Frontal cortex (tissue), 1 donor: ENCODE results near the gene PUS10. TPM values are rescaled to one million over a fixed set of nuclear protein-coding genes. Genes with fewer than 3 reads are reported as not detected.

Experiments used
- small RNA-seq: library from RNA; depleted of rRNA; stranded (forward); fragments of <200 nt; gene quantifications from one replicate; pipeline ENCODE3, GENCODE V24; 2014
- total RNA-seq: library from RNA; depleted of rRNA; stranded (reverse); fragments of >200 nt; gene quantifications from one replicate; pipeline ENCODE4 v1.2.3, GENCODE V29; 2014

The PUS10 gene
- total RNA-seq, 1 donor from 2014 or later: 4.9 TPM

Small RNA genes lying within 50 kb of the gene (small RNA-seq; reads per million reads assigned to genes)
- gene RNA5SP95 (not detected), gene RNU4-51P (6.9 reads per million, percentile 94 among the genes with 10 or more reads in this experiment)

Other genes with a start within 250 kb of the PUS10 start
- gene REL, start 136.7 kb downstream of the PUS10 start, total RNA-seq: 5.7 TPM
- gene PEX13, start 535 bp downstream of the PUS10 start, total RNA-seq: 82.3 TPM
- 90.5 TPM for gene SANBR, start 47.6 kb upstream of the PUS10 start, total RNA-seq
- 2.9 TPM for gene C2orf74, start 143.9 kb upstream of the PUS10 start, total RNA-seq